ENCODE results near the gene P2RX5. TPM values are rescaled to one million over a fixed set of nuclear protein-coding genes. Genes with fewer than 3 reads are reported as not detected.
A peak's percentile ranks its signal among the peaks of the same experiment; 100 is the strongest.

P2RX5 gene
- total and polyA plus RNA-seq, 2 donors (not counting 1 experiment from before 2014, with no cell fraction given): 0.79 to 0.99 TPM

DNA sequence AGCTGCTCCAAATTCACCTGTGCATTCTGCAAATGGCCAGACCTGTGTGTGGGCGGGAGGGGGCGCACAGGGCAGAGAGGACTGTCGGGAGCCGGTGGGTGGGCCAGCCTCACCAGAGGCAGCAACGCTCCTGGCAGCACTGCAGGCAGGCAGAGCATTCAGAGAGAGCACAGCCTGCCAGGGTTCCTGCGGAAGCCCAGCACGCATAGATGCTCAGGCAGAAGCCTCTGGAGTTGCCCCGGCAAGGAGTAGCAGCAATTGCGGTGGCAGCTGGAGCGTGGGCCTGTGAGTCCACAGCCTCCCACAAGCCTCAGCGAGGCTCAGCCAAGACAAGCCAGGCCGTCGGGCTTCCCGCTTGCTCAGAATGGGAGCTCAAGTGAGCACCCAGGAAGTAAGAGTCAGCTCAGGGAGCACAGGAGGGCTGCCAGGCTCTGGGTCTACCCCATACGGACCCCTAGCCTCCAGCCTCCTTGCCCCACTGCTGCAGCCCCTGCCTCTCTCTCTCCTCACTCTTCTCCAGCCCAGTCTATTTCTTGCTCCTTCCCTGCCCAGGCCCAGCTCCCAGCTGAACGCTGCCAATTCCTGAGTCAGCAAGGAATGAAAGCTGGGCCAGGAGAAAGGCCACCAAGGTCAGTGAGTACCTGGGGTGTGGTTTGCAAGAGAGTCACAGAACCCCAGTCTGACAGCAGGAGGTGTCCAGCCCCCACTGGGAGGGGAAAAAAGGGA, 17.7 kb downstream of the P2RX5 start:
- Histone ChIP-seq H3K4me2 (ENCODE audit: extremely low read depth, insufficient read depth, low read length) (peak overlapping the region; percentile 35), H3K9me3 (ENCODE audit: control insufficient read depth, insufficient read depth, low read depth, low read length) (no peaks in the 10 kb centered on the region), H3K27me3 (ENCODE audit: control insufficient read depth, insufficient read depth, low read length) (no peaks in the 10 kb centered on the region), H3K9ac (ENCODE audit: insufficient read depth, low read length) (no peak overlapping the region), H3K4me1 (ENCODE audit: control insufficient read depth, extremely low read depth, insufficient read depth, low read length) (no peaks in the 10 kb centered on the region), H3K27ac (ENCODE audit: insufficient read depth, low read length) (no peak overlapping the region), H2AFZ (ENCODE audit: low read length) (no peak overlapping the region), H3K79me2 (ENCODE audit: control insufficient read depth, insufficient read depth, low read length) (no peaks in the 10 kb centered on the region), H4K20me1 (ENCODE audit: control insufficient read depth, extremely low read depth, insufficient read depth, low read length) (no peaks in the 10 kb centered on the region), H3K4me3 (replicated peaks in 1 of 4; ENCODE audit: control extremely low read depth in 1 of 4, insufficient read depth in 1 of 4, low read depth in 3 of 4, low read length in 4 of 4) (no peak overlapping the region), H3K36me3 (ENCODE audit: control insufficient read depth, insufficient read depth, low read length) (no peaks in the 10 kb centered on the region)
- peak in 1 of 2 donors; percentile 71 for DNase-seq (ENCODE audit: low read depth in 2 of 2)
- TF ChIP-seq CTCF (conservative IDR thresholded peaks at IDR 0.05 in 1 of 2, IDR thresholded peaks at IDR 0.05 in 1 of 2; ENCODE audit: low read depth in 1 of 2, low read length in 2 of 2) (no peak), EZH2 (IDR thresholded peaks at IDR 0.05; ENCODE audit: low read length, missing control alignments) (no peak)

GRCh38 chr17:3675886-3676285, 20.1 kb downstream of the P2RX5 start:
- Histone ChIP-seq H4K20me1 (ENCODE audit: control insufficient read depth, extremely low read depth, insufficient read depth, low read length) (no peaks in the 10 kb centered on the region), H3K27me3 (ENCODE audit: control insufficient read depth, insufficient read depth, low read length) (no peaks in the 10 kb centered on the region), H3K4me1 (ENCODE audit: control insufficient read depth, extremely low read depth, insufficient read depth, low read length) (no peaks in the 10 kb centered on the region), H3K9me3 (ENCODE audit: control insufficient read depth, insufficient read depth, low read depth, low read length) (no peaks in the 10 kb centered on the region), H3K27ac (ENCODE audit: insufficient read depth, low read length) (no peak overlapping the region), H3K4me3 (replicated peaks in 1 of 4; ENCODE audit: control extremely low read depth in 1 of 4, insufficient read depth in 1 of 4, low read depth in 3 of 4, low read length in 4 of 4) (no peak overlapping the region), H3K9ac (ENCODE audit: insufficient read depth, low read length) (no peak overlapping the region), H3K4me2 (ENCODE audit: extremely low read depth, insufficient read depth, low read length) (no peak overlapping the region), H3K79me2 (ENCODE audit: control insufficient read depth, insufficient read depth, low read length) (no peaks in the 10 kb centered on the region), H2AFZ (ENCODE audit: low read length) (no peak overlapping the region), H3K36me3 (ENCODE audit: control insufficient read depth, insufficient read depth, low read length) (no peaks in the 10 kb centered on the region)
- no peak for DNase-seq (ENCODE audit: low read depth in 2 of 2)
- TF ChIP-seq CTCF (conservative IDR thresholded peaks at IDR 0.05 in 1 of 2, IDR thresholded peaks at IDR 0.05 in 1 of 2; ENCODE audit: low read depth in 1 of 2, low read length in 2 of 2) (no peak), EZH2 (IDR thresholded peaks at IDR 0.05; ENCODE audit: low read length, missing control alignments) (no peak)

DNA sequence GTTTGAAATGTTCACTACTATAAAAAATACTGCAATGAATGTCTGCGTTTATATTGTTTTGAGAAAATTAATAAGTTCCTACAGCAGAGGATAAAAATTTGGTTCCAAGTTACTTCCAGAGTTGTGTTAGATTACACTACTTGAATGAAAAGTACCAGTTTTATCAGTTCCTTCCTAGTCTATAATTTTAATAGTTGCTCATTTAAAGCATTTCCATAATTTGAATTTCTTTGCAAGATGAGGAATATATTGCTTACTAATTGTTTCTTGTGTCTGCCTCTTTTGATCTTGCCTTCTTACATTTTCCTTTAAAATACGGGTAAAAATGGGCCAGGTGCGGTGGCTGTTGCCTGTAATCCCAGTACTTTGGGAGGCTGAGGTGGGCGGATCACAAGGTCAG, 23.4 kb downstream of the P2RX5 start:
- H3K9me3 ChIP-seq (ENCODE audit: control insufficient read depth, insufficient read depth, low read depth, low read length): no peaks in the 10 kb centered on the region
- no peak for TF ChIP-seq CTCF (conservative IDR thresholded peaks at IDR 0.05 in 1 of 2, IDR thresholded peaks at IDR 0.05 in 1 of 2; ENCODE audit: low read depth in 1 of 2, low read length in 2 of 2)
- no peak for TF ChIP-seq EZH2 (IDR thresholded peaks at IDR 0.05; ENCODE audit: low read length, missing control alignments)
- no peak overlapping the region for H3K9ac ChIP-seq (ENCODE audit: insufficient read depth, low read length)
- peaks cover 19% of the 10 kb centered on the region for H3K79me2 ChIP-seq (ENCODE audit: control insufficient read depth, insufficient read depth, low read length)
- H2AFZ ChIP-seq (ENCODE audit: low read length): no peak overlapping the region
- no peak overlapping the region for H3K4me3 ChIP-seq (replicated peaks in 1 of 4; ENCODE audit: control extremely low read depth in 1 of 4, insufficient read depth in 1 of 4, low read depth in 3 of 4, low read length in 4 of 4)
- H4K20me1 ChIP-seq (ENCODE audit: control insufficient read depth, extremely low read depth, insufficient read depth, low read length): no peaks in the 10 kb centered on the region
- H3K27me3 ChIP-seq (ENCODE audit: control insufficient read depth, insufficient read depth, low read length): no peaks in the 10 kb centered on the region
- H3K4me2 ChIP-seq (ENCODE audit: extremely low read depth, insufficient read depth, low read length): no peak overlapping the region
- no peak for DNase-seq (ENCODE audit: low read depth in 2 of 2)
- no peak overlapping the region for H3K27ac ChIP-seq (ENCODE audit: insufficient read depth, low read length)
- H3K36me3 ChIP-seq (ENCODE audit: control insufficient read depth, insufficient read depth, low read length): no peaks in the 10 kb centered on the region
- peaks cover 2% of the 10 kb centered on the region for H3K4me1 ChIP-seq (ENCODE audit: control insufficient read depth, extremely low read depth, insufficient read depth, low read length)
